ENCODE measurements around the gene ELP1. TPM values are rescaled to one million over a fixed set of nuclear protein-coding genes. Genes with fewer than 3 reads are reported as not detected.

ELP1 gene
- total and polyA plus RNA-seq, 2 donors, result 16.1 to 43.4 TPM

GRCh38 chr9:108885643-108886348 lies 48.1 kb downstream of the ELP1 start:
- peak; percentile 72 for DNase-seq (ENCODE audit: extremely low spot score)
- Histone ChIP-seq H3K4me3 (ENCODE audit: low read depth, low read length) (no peak overlapping the region), H3K36me3 (ENCODE audit: insufficient read depth) (peaks cover 1% of the 10 kb centered on the region), H3K27ac (ENCODE audit: low read depth) (no peak overlapping the region), H3K4me1 (ENCODE audit: insufficient read depth) (no peaks in the 10 kb centered on the region)
- WGBS, result 85% methylated on average over 1 of the region's 1 CpG

GRCh38 chr9:108884701-108885100 lies 49.2 kb downstream of the ELP1 start:
- no peak overlapping the region for H3K4me3 ChIP-seq (ENCODE audit: low read depth, low read length)
- no peaks in the 10 kb centered on the region for H3K4me1 ChIP-seq (ENCODE audit: insufficient read depth)
- H3K36me3 ChIP-seq (ENCODE audit: insufficient read depth), result peaks cover 1% of the 10 kb centered on the region
- H3K27ac ChIP-seq (ENCODE audit: low read depth), result no peak overlapping the region
- no peak for DNase-seq (ENCODE audit: extremely low spot score)
- 93% methylated on average over 3 of the region's 3 CpGs for WGBS

- Histone ChIP-seq H3K36me3 (ENCODE audit: insufficient read depth) (no peaks in the 10 kb centered on the region), H3K4me1 (ENCODE audit: insufficient read depth) (no peaks in the 10 kb centered on the region), H3K4me3 (ENCODE audit: low read depth, low read length) (no peak overlapping the region), H3K27ac (ENCODE audit: low read depth) (no peak overlapping the region)
- WGBS, result 98% methylated on average over 3 of the region's 3 CpGs
- DNase-seq (ENCODE audit: extremely low spot score), result no peak
These were observed 50.8 kb downstream of the ELP1 start for GRCh38 chr9:108883085-108883484.

GRCh38 chr9:108882052-108882888 lies 51.7 kb downstream of the ELP1 start:
- Histone ChIP-seq H3K4me1 (ENCODE audit: insufficient read depth) (no peaks in the 10 kb centered on the region), H3K27ac (ENCODE audit: low read depth) (no peak overlapping the region), H3K36me3 (ENCODE audit: insufficient read depth) (no peaks in the 10 kb centered on the region), H3K4me3 (ENCODE audit: low read depth, low read length) (no peak overlapping the region)
- no peak for DNase-seq (ENCODE audit: extremely low spot score)
- WGBS, result 96% methylated on average over 6 of the region's 6 CpGs

GRCh38 chr9:108880738-108881316 lies 53.1 kb downstream of the ELP1 start:
- Histone ChIP-seq H3K4me3 (ENCODE audit: low read depth, low read length) (no peak overlapping the region), H3K27ac (ENCODE audit: low read depth) (no peak overlapping the region), H3K4me1 (ENCODE audit: insufficient read depth) (no peaks in the 10 kb centered on the region), H3K36me3 (ENCODE audit: insufficient read depth) (peaks cover 6% of the 10 kb centered on the region)
- DNase-seq (ENCODE audit: extremely low spot score), result no peak
- 83% methylated on average over 3 of the region's 3 CpGs for WGBS

- Histone ChIP-seq H3K36me3 (ENCODE audit: insufficient read depth) (peaks cover 10% of the 10 kb centered on the region), H3K27ac (ENCODE audit: low read depth) (no peak overlapping the region), H3K4me3 (ENCODE audit: low read depth, low read length) (no peak overlapping the region), H3K4me1 (ENCODE audit: insufficient read depth) (no peaks in the 10 kb centered on the region)
- no peak for DNase-seq (ENCODE audit: extremely low spot score)
- WGBS, result 92% methylated on average over 2 of the region's 2 CpGs
These were observed 56.4 kb downstream of the ELP1 start for GRCh38 chr9:108877524-108877923.

- DNase-seq (ENCODE audit: extremely low spot score), result no peak
- 92% methylated on average over 5 of the region's 5 CpGs for WGBS
- Histone ChIP-seq H3K4me3 (ENCODE audit: low read depth, low read length) (no peak overlapping the region), H3K4me1 (ENCODE audit: insufficient read depth) (no peaks in the 10 kb centered on the region), H3K27ac (ENCODE audit: low read depth) (no peak overlapping the region), H3K36me3 (ENCODE audit: insufficient read depth) (peaks cover 10% of the 10 kb centered on the region)
These were observed 57.5 kb downstream of the ELP1 start for GRCh38 chr9:108876425-108876824.

- Histone ChIP-seq H3K4me1 (ENCODE audit: insufficient read depth) (no peaks in the 10 kb centered on the region), H3K27ac (ENCODE audit: low read depth) (no peak overlapping the region), H3K36me3 (ENCODE audit: insufficient read depth) (peaks cover 10% of the 10 kb centered on the region), H3K4me3 (ENCODE audit: low read depth, low read length) (no peak overlapping the region)
- 98% methylated on average over 4 of the region's 4 CpGs for WGBS
- no peak for DNase-seq (ENCODE audit: extremely low spot score)
These were observed 59.7 kb downstream of the ELP1 start for GRCh38 chr9:108874058-108874788.

- H3K36me3 ChIP-seq (ENCODE audit: insufficient read depth), result peaks cover 2% of the 10 kb centered on the region
- H3K4me3 ChIP-seq (ENCODE audit: low read depth, low read length), result no peak overlapping the region
- 85% methylated on average over 3 of the region's 3 CpGs for WGBS
- no peaks in the 10 kb centered on the region for H3K4me1 ChIP-seq (ENCODE audit: insufficient read depth)
- no peak for DNase-seq (ENCODE audit: extremely low spot score)
- no peak overlapping the region for H3K27ac ChIP-seq (ENCODE audit: low read depth)
These were observed 64.7 kb downstream of the ELP1 start for GRCh38 chr9:108869092-108869725.

GRCh38 chr9:108867829-108868228 lies 66.1 kb downstream of the ELP1 start:
- Histone ChIP-seq H3K4me1 (ENCODE audit: insufficient read depth) (no peaks in the 10 kb centered on the region), H3K36me3 (ENCODE audit: insufficient read depth) (no peaks in the 10 kb centered on the region), H3K27ac (ENCODE audit: low read depth) (no peak overlapping the region), H3K4me3 (ENCODE audit: low read depth, low read length) (no peak overlapping the region)
- DNase-seq (ENCODE audit: extremely low spot score), result no peak
- WGBS, result 88% methylated on average over 4 of the region's 4 CpGs

GRCh38 chr9:108867116-108867515 lies 66.8 kb downstream of the ELP1 start:
- H3K4me1 ChIP-seq (ENCODE audit: insufficient read depth), result no peaks in the 10 kb centered on the region
- no peak overlapping the region for H3K27ac ChIP-seq (ENCODE audit: low read depth)
- H3K36me3 ChIP-seq (ENCODE audit: insufficient read depth), result no peaks in the 10 kb centered on the region
- no peak overlapping the region for H3K4me3 ChIP-seq (ENCODE audit: low read depth, low read length)
- DNase-seq (ENCODE audit: extremely low spot score), result no peak

- no peak for DNase-seq (ENCODE audit: extremely low spot score)
- Histone ChIP-seq H3K27ac (ENCODE audit: low read depth) (no peak overlapping the region), H3K4me1 (ENCODE audit: insufficient read depth) (no peaks in the 10 kb centered on the region), H3K36me3 (ENCODE audit: insufficient read depth) (no peaks in the 10 kb centered on the region), H3K4me3 (ENCODE audit: low read depth, low read length) (no peak overlapping the region)
- 73% methylated on average over 2 of the region's 2 CpGs for WGBS
These were observed 67.9 kb downstream of the ELP1 start for GRCh38 chr9:108866001-108866420.

- no peaks in the 10 kb centered on the region for H3K4me1 ChIP-seq (ENCODE audit: insufficient read depth)
- no peak overlapping the region for H3K27ac ChIP-seq (ENCODE audit: low read depth)
- no peaks in the 10 kb centered on the region for H3K36me3 ChIP-seq (ENCODE audit: insufficient read depth)
- DNase-seq (ENCODE audit: extremely low spot score), result no peak
- H3K4me3 ChIP-seq (ENCODE audit: low read depth, low read length), result no peak overlapping the region
- WGBS, result 94% methylated on average over 4 of the region's 4 CpGs
These were observed 68.9 kb downstream of the ELP1 start for GRCh38 chr9:108865037-108865436.
